Measurements from ENCODE around the gene SIKE1.

SIKE1 gene

DNA sequence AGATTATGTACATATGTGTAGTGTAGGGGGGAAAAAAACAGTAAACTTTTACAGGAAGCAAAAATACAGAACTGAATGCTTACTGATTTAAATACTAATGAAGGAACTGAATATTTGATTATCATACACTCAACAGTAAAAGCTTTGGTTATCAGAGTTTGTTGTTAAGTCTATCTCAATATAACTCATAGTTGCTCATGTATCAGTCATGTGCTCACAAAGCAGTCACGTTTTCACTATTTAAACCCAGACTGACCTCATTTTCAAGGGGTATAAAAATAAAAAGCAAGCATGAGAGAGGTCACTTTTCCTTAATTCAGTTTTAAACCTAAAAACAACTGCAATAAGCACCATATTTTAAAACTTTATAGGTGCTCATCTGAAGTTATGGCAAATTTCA is 57.0 kb downstream of the SIKE1 start:
- no peak overlapping the region for H3K4me3 ChIP-seq (replicated peaks; ENCODE audit: low read depth, low read length)
- no peak for TF ChIP-seq CTCF (IDR thresholded peaks at IDR 0.05; ENCODE audit: low read length, missing control alignments)
- DNase-seq (ENCODE audit: low read depth) = no peak

DNA sequence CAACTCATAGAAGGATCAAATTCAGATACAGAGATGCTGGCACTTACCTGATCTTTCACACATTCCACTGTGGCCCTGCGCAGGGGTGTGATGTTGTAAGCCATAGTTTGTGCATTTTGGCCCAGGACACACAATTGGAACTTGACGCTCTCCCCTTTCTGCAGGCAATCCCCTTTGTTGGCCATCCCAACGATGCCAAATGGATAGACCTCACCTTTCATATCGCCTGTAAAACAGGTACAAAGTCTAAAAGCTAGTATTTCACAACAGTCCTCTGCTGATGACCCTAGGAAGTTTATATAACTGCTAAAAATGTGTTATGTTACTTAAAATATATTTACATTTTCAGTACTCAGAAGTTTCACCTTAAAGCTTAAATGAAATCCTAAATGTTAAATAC is 60.0 kb downstream of the SIKE1 start:
- no peak for TF ChIP-seq CTCF (IDR thresholded peaks at IDR 0.05; ENCODE audit: low read length, missing control alignments)
- H3K4me3 ChIP-seq (replicated peaks; ENCODE audit: low read depth, low read length) = no peak overlapping the region
- no peak for DNase-seq (ENCODE audit: low read depth)

Measured in fibroblast of pulmonary artery (primary cell).